ENCODE data around the gene CCL4L2. TPM values are rescaled to one million over a fixed set of nuclear protein-coding genes. Genes with fewer than 3 reads are reported as not detected.
A peak's percentile ranks its signal among the peaks of the same experiment; 100 is the strongest.
"Not testable (repeated sequence)": the region's sequence is repeated elsewhere in the genome, so short reads cannot be mapped to it uniquely, and the experiment has no call there.

Gene CCL4L2
- under 1 TPM in 1 of 4 donors, not detected in 3; 0.74 TPM for total RNA-seq
- polyA plus RNA-seq, result 0.34 TPM
- long read RNA-seq, donor 1, result 0 reads
- long read RNA-seq, donor 2, result 0 reads
- long read RNA-seq, donor 3, result 0 reads
- long read RNA-seq, donor 4, result 0 reads

DNA sequence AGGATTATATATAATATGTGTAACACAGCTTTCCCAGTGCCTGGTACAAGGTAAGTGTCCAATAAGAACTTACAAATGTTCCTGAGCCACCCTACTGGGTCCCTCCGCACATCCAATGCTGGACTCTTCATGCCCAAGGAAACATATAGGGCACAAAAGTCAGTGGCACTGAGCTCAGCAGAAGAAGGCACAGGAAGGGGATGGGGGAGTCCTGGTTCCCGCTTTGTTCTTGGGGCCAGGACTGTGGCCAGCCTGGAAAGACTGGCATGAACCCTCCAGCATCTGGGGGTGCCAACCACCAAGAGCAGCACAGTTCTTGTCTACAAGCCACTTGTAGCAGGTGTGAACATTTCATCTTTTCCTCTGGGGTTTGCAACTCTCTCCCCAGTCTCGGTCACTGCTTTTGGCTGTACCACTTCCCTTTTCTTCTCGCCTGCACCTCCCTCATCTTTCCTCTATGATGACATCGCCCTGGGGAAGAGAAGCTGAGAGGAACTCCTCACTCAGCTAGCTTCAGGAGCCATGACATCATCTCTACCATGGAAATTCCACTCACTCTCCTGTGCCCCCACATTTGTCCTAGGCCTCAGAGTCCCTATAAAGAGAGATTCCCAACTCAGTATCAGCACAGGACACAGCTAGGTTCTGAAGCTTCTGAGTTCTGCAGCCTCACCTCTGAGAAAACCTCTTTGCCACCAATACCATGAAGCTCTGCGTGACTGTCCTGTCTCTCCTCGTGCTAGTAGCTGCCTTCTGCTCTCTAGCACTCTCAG lies at the start of gene CCL4L2:
CCL4L2 (plus strand) TSS at position 625 of the 773 bp plus-strand sequence.
- intact Hi-C loops (cut with DNase I); H3K9me3 ChIP-seq (ENCODE audit: control insufficient read depth, low read length); H3K4me1 ChIP-seq (ENCODE audit: control insufficient read depth, insufficient read depth, low read length); H3K27ac ChIP-seq (ENCODE audit: low read length); DNase-seq; H3K27me3 ChIP-seq (ENCODE audit: control insufficient read depth, insufficient read depth); H3K4me3 ChIP-seq (ENCODE audit: low read length): not testable (repeated sequence)
- ATAC-seq, result peak in 1 of 2 donors; percentile 51
- 69% methylated on average over 7 of the region's 7 CpGs for WGBS

DNA sequence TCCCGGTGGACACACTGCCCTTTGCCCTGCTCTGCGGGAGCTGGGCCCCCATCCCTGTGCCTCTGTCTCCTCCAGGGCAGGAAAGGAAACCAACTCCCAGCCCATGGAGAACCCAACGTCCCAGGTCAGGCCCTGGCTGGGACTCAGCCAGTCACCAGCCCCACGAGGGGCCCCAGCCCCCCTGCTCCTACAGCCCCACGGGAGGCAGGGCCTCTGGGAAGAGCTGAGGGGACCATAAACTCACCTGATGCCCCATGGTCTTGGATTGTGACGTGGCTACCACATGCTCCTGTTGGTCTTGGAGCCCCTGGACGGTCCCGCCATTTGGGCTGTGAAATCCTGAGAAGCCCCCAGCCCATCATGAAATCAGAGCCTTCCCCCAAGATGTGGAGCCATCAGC lies 42.0 kb upstream of the CCL4L2 start:
- H3K4me3 ChIP-seq (ENCODE audit: low read length); ATAC-seq; H3K9me3 ChIP-seq (ENCODE audit: control insufficient read depth, low read length); DNase-seq; H3K27me3 ChIP-seq (ENCODE audit: control insufficient read depth, insufficient read depth); H3K4me1 ChIP-seq (ENCODE audit: control insufficient read depth, insufficient read depth, low read length); intact Hi-C loops (cut with DNase I); H3K27ac ChIP-seq (ENCODE audit: low read length): not testable (repeated sequence)
- 60% methylated on average over 5 of the region's 8 CpGs for WGBS

DNA sequence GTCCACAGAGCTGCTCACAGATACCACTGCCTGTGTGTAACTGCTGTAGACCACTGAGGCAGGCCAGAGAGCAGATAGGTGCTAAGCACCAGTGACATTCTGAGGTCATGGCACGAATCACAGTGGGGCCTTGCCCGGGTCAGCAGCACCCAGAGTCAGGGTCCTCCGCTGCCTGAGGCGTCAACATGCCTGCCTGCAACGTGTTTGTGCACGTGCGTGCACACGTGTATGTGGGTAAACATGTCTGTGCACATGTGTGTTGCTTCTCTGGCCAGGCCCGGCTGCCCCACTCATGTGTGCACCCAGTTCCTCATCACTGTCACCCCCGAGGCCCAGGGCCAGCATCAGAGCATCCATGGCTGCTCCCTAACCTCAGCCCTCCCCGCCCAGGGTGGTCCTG lies 34.3 kb upstream of the CCL4L2 start, which contains the start of gene TBC1D3B:
TBC1D3B (minus strand) TSS at position 101 of the 400 bp plus-strand sequence. CDS start 1,586 bp downstream, outside the sequence.
- no CpG with 5 or more reads among the region's 11 CpGs for WGBS
- H3K4me3 ChIP-seq (ENCODE audit: low read length); intact Hi-C loops (cut with DNase I); ATAC-seq; H3K27me3 ChIP-seq (ENCODE audit: control insufficient read depth, insufficient read depth); H3K4me1 ChIP-seq (ENCODE audit: control insufficient read depth, insufficient read depth, low read length); H3K9me3 ChIP-seq (ENCODE audit: control insufficient read depth, low read length); H3K27ac ChIP-seq (ENCODE audit: low read length): not testable (repeated sequence)
- peak in 1 of 3 donors; percentile 12 for DNase-seq

DNA sequence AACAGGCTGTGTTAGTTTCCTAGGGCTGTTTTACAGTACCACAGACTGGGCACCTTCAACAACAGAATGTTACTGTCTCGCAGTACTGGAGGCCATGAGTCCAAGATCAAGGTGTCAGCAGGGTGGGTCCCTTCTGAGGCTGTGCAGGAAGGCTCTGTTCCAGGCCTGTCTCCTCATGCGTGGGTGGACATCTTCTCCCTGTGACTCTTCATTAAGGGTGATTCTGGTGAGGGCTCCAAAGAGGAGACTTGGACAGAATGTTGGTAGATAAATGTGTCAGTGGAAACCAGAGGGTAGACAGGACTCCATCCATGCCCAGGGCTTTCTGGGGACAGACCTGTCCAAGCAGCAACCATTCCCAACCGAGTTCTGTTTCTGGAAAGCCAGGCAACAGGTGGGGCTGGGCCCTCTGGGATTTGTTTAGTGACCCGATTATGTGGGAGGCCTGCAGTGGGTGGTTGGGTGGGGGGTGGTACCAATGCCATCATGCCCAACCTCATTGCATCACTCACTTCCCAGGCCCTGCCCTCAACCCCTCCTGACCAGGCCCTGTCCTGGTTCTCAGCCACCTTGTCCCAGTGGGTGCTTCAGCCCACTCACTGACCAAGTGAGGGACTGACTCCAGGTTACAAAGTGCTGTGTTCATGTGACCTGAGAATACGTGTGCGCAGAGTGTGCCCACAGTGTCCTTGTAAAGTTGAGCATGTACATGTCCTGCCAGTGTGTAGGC lies 29.3 kb upstream of the CCL4L2 start:
- DNase-seq; H3K4me1 ChIP-seq (ENCODE audit: control insufficient read depth, insufficient read depth, low read length); H3K4me3 ChIP-seq (ENCODE audit: low read length); ATAC-seq; H3K9me3 ChIP-seq (ENCODE audit: control insufficient read depth, low read length); H3K27ac ChIP-seq (ENCODE audit: low read length); H3K27me3 ChIP-seq (ENCODE audit: control insufficient read depth, insufficient read depth); intact Hi-C loops (cut with DNase I): not testable (repeated sequence)
- 94% methylated on average over 6 of the region's 6 CpGs for WGBS

DNA sequence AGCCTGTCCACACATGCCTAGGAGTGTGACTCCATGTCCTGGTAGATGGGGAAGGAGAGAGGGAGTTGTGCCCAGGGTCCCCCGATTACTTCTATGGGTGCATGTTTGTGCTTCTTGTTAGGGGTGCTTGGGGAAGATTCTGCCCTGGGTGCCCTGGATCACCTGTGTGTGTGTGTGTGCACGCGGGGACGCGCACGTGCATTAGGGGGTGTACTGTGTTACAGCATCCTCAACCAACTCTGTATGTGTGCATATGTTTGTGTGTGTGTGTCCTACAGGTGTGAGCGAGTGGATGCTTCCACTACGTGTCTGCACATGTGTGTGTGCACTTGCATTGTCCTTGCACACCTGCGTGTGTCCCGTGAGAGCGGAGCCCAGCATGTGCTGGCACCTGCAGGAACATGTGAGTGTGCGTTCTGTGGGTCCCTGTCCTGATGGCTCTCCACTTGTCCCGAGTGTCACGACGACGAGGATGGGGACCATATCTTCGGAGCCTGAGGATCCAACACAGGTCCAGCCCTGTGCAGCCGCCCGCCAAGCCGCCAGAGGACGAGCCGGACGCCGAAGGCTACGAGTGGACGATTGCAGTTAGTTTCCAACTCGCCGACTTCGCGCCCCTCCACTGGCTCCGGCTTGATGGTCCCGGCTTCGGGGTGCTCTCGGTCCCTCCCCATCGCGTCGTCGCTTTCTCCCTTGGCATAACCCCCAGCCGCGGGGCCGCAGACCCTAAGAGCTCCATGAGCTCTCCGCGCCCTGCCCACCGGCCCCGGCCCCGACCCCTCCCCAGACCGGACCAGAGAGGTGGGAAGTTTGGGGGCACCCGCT lies 28.5 kb upstream of the CCL4L2 start:
- H3K27ac ChIP-seq (ENCODE audit: low read length), result no peak overlapping the region
- H3K9me3 ChIP-seq (ENCODE audit: control insufficient read depth, low read length), result no peaks in the 10 kb centered on the region
- intact Hi-C loops (cut with DNase I), result no loop called here
- ATAC-seq, result peak; percentile 35 to 43
- no peaks in the 10 kb centered on the region for H3K4me1 ChIP-seq (ENCODE audit: control insufficient read depth, insufficient read depth, low read length)
- peak overlapping the region; percentile 34 for H3K4me3 ChIP-seq (ENCODE audit: low read length)
- H3K27me3 ChIP-seq (ENCODE audit: control insufficient read depth, insufficient read depth), result no peaks in the 10 kb centered on the region
- peak in 1 of 3 donors; percentile 62 for DNase-seq
- WGBS, result 21% methylated on average over 48 of the region's 48 CpGs

DNA sequence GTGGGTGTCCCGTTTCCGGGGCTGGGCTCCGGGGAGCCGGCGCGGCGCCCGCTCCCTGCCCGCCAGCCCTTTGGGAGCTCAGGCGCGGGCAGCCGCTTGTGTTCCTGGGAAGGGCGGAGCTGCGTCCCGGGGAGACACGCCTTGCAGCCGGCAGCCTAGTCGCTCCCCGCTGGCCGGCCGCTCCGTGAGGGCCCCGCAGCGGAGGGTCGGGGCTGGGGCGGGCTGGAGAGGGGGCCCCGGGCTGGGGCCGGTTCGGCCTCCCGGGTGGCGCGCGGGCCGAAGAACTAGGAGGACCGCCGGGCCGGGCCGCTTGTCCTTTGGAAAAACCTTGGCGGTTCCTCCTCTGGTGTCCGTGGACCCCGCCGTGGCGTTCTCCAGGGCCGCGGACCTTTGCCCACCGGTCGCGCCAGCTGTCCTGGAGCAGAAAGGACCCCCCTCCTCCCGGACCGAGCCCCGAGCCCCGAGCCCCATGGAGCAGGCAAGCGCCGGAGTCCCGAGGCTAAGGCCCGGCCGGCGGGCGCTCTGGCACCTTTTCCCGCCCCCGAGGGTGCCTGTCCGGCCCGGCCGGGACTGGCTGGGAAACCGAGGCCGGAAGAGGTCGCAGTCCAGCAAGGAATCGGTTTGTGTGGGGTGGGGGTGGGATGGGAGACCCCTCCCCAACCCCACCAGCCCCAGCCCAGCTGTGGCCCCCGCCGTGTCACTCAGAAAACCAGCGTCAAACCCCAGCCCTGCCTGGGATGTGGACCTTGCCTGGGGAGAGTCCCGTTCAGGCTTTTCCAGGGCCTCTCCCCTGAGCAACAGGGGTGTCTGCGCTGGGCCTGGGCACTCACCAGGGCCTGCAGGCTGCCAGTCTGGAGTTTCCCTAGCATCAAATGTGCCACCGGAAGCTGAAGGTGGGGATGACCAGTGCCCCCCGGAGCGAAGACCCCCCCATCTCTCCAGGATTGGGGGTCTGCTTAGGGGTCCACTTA lies 27.6 kb upstream of the CCL4L2 start:
- H3K27me3 ChIP-seq (ENCODE audit: control insufficient read depth, insufficient read depth), result no peaks in the 10 kb centered on the region
- 5% methylated on average over 76 of the region's 76 CpGs for WGBS
- peak; percentile 90 for ATAC-seq
- intact Hi-C loops (cut with DNase I), result no loop called here
- no peaks in the 10 kb centered on the region for H3K9me3 ChIP-seq (ENCODE audit: control insufficient read depth, low read length)
- H3K4me3 ChIP-seq (ENCODE audit: low read length), result peak overlapping the region; percentile 34
- no peaks in the 10 kb centered on the region for H3K4me1 ChIP-seq (ENCODE audit: control insufficient read depth, insufficient read depth, low read length)
- no peak overlapping the region for H3K27ac ChIP-seq (ENCODE audit: low read length)
- peak; percentile 73 to 88 (median 84) for DNase-seq

DNA sequence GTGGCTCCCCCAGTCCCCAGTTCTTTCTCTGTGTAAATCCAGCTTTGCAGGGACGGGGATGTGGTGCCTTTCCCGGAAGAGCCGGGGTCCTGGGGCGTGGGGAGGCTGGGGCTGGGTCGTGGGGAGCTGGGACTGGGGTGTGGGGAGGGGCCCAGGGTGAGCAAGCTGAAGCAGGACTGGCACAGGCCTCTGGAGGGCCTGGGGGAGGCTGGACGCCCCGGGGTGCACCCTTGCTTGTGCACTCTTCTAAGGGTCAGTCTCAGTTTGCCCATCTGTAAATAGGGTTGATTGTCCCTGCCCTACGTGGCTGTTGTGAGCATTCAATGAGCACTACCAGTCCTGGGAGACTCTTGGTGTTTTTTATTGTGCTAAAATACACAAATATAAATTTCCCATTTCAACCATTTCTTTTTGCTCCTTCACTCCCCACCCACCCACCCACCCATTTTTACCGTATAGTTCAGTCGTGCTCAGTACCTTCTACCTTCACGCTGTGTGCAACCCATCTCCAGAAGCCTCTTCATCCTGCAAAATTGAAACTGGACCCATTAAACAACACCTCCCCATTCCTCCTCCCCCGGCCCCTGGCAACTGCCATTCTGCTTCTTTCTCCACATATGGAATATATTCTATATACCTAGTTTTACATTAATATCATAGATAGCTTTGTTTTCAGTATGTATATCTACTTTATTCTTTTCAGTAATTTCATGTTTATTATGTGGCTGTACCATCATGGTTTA lies 26.7 kb upstream of the CCL4L2 start:
- Histone ChIP-seq H3K4me1 (ENCODE audit: control insufficient read depth, insufficient read depth, low read length) (no peaks in the 10 kb centered on the region), H3K27ac (ENCODE audit: low read length) (no peak overlapping the region), H3K4me3 (ENCODE audit: low read length) (no peak overlapping the region), H3K27me3 (ENCODE audit: control insufficient read depth, insufficient read depth) (no peaks in the 10 kb centered on the region), H3K9me3 (ENCODE audit: control insufficient read depth, low read length) (no peaks in the 10 kb centered on the region)
- DNase-seq (no peak), ATAC-seq (peak; percentile 4 to 32)
- WGBS, result 90% methylated on average over 12 of the region's 12 CpGs
- intact Hi-C loops (cut with DNase I), result no loop called here

DNA sequence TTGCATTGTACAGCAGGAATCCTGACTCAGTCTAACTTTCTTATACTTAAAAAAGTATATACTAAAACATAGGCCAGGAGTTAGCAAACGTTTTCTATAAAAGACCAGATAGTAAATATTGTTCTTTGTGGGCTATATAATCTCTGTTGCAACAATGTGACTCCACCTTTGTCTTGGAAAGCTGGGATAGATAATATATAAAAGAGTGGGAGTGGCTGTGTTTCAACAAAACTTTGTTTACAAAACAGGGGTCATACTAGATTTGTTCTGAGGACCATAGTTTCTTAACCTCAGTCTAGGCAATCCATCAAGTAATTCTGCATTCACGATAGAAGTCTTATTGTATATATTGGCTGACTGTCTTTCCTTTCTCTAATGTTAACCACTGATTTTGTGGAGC lies 25.4 kb upstream of the CCL4L2 start:
- Histone ChIP-seq H3K4me3 (ENCODE audit: low read length) (no peak overlapping the region), H3K27ac (ENCODE audit: low read length) (no peak overlapping the region), H3K27me3 (ENCODE audit: control insufficient read depth, insufficient read depth) (no peaks in the 10 kb centered on the region), H3K9me3 (ENCODE audit: control insufficient read depth, low read length) (no peaks in the 10 kb centered on the region), H3K4me1 (ENCODE audit: control insufficient read depth, insufficient read depth, low read length) (no peaks in the 10 kb centered on the region)
- intact Hi-C loops (cut with DNase I), result no loop called here
- DNase-seq, result no peak
- ATAC-seq, result no peak
- 74% methylated on average over 2 of the region's 2 CpGs for WGBS

DNA sequence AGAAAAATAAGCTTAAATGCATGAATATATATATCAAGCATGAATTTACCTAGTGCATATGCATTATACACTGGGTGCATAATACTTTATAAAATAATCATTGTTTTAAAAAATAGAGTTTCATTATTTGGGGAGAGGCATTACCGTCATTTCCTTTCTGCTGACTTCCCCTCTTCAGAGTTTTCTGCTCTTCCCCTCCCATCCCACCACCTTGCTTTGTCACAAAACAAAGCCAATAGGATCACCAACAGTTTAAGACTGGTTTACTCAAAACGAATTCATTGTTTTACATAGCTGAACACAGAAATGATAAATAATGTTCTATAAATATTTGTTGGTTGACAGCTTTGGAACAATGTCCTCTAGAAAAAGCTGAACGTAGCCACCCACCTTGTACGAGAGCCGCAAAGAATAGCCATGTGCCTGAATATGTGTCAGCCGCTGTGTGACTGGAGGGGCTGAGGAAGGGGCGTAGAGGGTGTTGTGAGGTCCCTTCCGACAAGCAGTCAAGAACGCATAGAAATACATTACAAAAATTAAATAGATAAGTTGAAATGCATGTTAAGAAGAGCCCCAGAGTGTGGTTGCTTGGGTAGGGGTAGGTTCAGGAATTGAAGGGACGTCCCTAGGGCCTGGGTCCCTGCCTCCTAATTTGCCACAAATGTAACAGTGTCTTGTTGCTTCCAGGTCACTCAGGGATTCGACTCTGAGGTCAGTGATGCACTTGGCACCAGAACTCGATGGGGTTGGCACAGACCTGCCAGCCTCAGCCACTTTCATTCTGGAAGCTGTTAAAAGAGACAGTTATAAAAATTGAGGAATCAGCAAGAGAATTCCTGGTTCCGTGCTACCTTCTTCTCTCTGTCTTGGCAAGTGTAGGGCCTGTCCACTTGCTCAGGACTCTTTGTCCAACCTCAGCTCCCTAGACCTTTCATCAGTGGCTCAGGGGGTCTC lies 23.8 kb upstream of the CCL4L2 start:
- not testable (repeated sequence) for H3K4me3 ChIP-seq (ENCODE audit: low read length); ATAC-seq; H3K4me1 ChIP-seq (ENCODE audit: control insufficient read depth, insufficient read depth, low read length); DNase-seq; H3K27ac ChIP-seq (ENCODE audit: low read length); H3K27me3 ChIP-seq (ENCODE audit: control insufficient read depth, insufficient read depth); H3K9me3 ChIP-seq (ENCODE audit: control insufficient read depth, low read length)
- intact Hi-C loops (cut with DNase I), result loop anchor here in 1 of 4 donors (1.0 kb wide), 1 partner anchor 77 kb away; no protein-coding TSS in a partner anchor
- 80% methylated on average over 13 of the region's 13 CpGs for WGBS

Data from right cardiac atrium (tissue), 5 donors.